Glomerular visceral epithelial cell (primary cell): Measurements from ENCODE around the gene DUSP6.

Experiments used
- DNase-seq: peaks from one replicate; pipeline ENCODE4 v3.0.0-alpha.2; 2016; ENCODE audit errors: extremely low spot score

The DUSP6 gene

DNA sequence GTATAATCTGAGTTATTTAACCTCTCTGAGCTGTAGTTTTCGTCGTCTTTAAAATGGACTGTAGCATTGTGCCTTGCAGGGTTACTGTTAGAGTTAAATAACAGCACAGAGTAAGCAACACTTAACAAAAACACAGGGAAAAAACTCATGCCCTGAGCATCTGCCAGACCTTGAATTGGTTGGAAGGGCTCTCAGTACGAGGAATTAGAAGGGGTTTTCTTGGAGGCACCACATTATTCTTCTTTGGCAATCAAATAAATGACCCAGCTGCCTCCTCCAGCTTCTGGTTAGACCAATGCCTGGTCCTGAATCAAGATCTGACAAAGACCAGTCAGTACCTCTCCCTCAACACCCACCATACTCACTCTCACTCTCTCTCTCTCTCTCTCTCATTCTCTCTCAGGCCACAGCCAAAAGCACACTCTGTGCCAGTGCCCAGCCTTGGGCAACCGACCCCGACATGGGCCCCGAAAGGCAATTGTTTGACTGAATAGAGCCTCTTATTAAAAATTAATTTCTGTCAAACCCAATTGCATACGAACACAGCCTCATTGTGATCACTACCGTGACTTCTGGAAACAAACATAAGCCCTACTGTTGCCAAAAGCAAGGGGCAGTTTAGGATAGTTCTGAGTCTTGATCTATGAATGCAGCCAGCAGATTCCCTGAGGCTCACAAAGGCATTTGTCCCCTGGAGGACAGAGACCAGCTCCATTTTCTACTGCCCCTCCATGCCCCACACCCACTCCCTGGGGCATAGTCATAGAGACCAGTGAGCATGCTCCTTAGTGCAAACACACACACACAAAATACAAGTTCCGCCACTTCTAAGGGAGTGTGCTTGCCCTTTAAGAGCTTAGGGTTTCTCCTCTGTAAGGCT, 23.9 kb downstream of the DUSP6 start:
- DNase-seq, result no peak

DNA sequence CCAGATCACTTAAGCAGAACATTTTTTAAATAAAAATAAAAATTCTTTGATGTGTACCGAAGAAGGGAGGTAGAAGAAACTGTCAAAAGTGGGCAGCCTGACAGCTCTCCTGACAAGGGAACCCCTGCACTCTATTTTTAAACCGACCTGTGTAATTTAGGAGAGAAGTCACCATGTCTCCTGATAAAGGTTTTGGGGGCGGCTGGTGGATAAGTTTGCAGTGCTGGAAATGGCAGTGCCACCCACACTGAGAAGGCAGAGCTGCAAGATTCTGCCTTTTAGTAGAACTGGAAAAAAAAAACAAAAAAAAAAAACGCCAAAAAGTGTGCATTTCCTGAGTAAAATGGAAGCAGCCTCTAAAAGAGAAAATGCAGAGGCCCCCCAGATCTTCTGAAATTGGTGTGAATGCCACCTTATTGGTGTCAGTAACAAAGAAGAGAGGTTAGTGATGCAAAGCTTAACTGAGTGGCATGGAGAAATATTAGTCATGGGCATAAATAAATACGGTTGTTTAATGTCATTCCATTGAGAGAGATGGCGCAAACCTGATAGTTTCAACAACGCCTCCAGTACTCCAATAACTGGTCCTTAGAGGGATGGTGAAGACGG, 24.7 kb downstream of the DUSP6 start:
- DNase-seq, result no peak

DNA sequence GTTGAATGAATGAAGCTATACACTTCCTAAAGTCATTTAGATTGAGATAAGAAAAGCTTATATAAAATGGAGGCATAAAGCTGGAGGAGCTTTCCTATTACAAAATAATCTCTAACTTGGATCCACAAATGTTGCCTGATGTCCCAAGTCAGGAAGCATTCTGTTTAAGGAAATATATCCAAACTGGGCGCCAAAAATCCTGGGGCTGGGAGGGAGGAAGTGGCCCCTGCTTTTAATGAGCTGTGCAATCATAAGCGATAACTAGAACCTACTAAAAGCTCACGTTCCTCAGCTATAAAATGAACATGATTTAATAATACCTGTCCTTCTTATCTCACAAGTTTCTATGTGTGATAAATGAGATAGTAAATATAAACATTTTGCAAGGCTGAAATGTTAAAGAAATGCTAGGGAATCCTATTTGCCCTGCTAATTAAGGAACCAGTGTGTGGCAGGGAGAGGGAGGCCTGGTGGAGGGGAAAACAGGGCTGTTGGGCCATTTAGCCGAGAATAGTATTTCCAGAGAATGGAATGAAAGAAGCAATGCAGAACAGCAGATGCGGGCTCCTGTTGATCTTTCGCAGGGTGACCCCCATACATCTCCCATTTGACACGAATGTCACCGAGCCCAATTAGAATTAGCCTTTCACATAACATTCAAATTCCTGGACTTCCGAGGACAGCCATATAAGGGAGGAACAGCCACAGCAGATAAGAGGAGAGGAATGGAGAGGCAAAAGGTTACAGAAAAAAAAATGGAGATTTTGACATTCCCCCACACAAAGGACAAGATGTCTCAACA, 25.9 kb downstream of the DUSP6 start:
- no peak for DNase-seq

DNA sequence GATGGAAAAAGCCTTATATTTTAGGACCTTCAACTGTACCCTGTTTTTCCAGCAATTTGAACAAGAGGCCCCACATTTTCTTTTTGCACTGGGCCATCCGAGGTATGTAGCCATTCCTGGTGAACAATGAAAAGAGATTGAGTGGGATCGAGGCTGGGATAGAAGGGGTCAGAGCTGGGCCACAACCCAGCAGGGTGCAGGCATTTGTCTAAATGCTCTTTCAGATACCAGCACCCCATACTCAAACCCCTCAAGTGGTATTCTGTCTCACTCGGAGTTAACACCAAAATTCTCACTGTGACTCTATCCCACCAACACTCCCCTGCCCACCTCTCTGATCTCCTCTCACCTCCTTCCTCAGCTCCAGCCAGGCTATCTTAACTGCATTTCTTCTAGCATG, 26.8 kb downstream of the DUSP6 start:
- no peak for DNase-seq

DNA sequence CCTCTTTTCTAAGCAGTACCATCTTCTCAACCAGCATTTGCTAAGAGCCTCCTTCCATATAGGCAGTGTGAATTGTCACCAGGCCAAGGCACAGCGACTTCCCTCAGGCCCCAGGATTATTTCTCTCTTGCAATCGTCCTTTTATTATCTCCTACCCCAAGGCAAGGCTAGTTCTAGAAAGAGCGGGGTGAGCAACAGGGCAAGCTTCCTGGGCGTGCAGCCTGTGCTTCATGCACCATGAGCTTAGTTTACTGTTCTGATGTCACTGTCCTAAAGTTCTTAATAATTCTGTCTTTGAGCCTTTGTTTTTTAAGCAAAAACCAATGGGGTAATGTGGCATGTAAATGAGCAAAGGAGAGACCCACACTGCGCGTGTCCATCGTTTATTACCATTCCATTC, 27.9 kb downstream of the DUSP6 start:
- no peak for DNase-seq

DNA sequence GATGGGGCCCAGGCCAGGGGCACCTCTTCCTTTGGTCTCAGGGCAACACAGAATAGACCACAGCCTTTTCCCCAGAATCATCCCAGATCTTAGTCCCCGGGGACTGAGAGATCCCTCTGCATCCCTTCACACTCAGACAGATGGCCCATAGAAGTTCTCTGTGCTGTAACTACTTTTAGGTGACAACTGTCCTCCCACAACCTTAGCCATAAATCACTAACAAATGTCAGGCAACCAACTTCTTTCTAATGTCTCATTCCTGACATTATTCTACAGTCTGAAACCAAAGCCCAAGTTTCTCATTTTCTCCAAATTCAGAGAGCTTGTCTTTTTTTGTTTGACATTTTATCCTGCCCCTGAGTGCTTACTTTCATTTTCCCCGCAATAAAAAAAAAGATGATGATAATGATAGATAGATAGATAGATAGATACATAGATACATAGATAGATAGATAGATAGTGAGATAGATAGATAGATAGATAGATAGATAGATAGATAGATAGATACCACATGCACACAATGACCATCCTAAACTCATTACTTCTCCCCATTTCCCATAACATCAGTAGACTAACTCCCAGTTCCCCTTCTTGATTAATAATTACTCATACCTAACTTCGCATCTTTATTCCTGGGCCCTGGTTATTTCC, 28.6 kb downstream of the DUSP6 start:
- no peak for DNase-seq

DNA sequence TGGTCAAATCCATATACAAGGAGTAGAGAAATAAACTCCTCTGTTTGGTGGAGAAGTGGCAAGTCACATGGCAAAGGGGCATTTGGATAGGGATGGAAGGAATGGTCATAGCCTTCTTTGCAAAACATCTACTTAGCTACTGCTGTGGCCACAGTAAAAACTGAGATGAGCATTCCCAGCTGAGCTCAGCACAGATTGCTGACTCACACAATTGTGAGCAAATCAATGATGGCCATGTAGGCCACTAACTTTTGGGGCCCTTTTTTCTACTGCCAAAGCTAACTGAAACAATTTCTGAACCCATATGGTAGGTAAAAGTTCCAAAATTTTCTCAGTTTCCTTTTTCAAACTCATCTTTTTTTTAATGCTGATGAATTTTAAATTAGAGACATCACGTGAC, 31.6 kb downstream of the DUSP6 start:
- DNase-seq, result no peak

DNA sequence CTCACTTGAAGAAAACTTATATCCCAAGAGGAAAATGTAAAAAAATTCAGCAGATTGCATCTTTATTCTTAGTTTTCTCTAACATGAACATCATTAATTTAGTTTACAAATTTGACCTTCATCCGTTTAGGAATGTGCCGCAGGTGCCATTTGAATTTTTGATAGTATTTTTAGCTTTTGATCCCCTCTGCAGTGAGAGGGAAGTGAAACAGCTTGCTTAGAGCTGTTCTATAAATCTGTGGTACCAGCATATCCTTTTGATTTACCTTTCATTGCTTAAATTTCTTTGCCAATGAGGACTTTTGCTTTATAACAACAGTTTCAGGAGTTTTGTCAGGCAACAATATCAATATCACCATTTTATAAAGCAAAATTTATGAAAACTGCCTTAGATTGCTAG, 32.7 kb downstream of the DUSP6 start:
- DNase-seq, result no peak

DNA sequence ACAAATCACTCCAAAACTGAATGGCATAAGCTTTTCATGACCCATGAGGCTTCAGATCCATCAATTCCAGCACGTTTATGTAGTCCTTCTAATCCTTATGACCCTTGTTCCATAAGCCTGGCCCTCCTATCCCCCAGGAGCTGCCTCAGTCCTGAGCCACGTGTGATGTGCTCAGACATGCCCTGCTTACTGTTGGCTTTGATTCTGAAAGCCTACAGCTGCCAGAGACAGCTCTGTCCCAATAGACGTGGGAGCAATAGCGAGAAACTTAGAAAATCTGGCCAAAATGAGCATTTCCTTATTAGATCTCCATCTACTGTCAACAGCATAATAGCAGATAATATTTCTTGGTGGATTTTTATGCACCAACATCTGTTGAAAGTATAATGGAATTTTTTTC, 33.2 kb downstream of the DUSP6 start:
- DNase-seq, result no peak

DNA sequence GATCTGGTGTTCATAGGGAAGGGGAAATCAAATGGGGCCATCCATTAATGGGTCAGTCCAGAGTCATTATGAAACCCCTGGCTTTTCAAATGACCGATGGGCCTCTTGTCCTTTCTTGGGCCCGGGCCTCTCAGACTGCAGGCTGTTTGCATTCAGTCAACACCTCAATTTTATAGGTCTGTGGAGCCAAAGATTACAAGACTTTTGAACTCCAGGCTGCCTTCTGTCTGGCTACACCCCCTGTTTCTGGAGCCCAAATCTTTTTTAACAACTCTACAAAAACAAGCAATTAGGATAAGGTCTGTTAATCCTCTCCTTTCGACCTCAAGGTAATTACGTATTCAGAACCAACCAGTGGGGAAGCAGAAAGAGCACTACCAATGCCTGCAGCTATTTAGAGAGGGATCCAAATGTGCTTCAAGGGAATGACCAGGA, 35.6 kb downstream of the DUSP6 start:
- DNase-seq, result no peak

DNA sequence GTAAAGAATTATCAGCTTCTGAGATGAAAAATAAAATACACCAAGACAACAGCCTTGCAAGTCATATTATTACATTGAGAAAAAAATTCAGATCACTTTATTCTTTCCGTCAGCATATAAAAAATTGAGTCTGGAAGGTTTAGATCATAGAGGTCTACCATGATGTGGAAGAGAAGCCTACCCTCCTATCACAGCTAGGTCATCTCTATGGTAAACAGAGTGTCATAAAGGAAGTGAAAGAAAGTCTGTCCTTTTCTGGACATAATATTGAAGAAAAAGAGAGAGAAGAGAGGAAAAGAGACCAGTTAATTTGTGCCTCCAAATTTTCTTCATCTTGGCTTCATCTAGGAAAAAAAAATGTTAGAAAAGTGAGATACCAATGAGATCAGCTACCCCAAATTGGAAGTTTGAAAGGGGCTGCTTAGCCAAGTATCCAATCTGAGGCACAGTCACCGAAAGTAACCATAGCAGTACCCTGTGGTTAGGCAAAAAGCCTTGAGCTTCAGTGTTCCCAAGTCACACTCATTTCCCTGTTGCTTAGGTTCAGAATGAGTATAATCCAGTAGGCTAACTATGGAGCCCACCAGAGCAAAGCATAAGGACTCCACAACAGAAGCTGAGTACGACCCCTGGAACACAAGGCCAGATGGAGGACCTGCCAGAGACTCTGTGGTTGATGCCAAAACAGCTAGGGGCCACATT, 38.1 kb downstream of the DUSP6 start:
- no peak for DNase-seq

DNA sequence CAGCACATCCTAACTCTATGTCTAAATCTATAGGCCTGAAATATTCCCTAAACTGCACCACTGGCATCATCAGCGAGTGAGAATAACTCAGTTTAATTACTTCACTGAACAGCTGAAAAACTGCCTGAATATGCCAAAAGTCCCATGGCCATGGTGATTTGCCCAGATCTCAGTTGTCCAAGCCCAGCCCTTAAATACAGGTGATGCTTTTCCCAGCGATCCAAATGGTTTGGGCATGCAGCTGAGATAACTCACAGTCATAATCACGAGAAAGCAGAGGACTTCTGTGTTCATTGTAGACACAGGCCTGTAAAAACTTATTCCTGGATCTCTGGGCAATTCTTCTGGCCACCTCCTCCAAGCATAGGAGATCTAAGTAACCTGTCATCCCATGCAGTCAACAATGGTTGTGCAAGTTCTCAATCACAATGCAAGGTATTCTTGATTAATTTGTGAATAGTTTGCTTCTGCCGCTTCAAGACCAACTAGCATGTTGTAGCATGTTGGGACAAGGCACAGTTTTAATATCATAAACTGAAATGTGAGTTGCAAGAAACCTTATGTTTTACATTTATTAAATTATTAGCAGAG, 40.5 kb downstream of the DUSP6 start:
- DNase-seq, result no peak

DNA sequence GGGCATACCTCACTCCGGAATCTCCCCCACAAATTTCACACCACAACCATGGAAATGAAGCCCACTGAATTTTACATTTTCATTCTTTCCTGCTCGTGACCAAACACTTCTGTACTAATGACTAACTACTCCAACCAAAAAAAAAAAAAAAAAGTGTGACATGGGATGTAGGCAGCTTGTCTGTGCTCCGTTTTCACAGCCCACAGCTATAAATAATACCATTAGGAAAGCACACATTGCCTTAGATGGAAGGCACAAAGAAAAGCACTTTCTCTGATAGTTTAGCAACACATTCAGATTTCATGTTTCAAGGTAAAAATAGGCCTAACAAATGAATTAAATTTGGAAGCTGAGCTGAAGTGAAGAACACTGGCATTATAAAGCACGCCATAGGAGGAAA, 42.5 kb downstream of the DUSP6 start:
- no peak for DNase-seq

DNA sequence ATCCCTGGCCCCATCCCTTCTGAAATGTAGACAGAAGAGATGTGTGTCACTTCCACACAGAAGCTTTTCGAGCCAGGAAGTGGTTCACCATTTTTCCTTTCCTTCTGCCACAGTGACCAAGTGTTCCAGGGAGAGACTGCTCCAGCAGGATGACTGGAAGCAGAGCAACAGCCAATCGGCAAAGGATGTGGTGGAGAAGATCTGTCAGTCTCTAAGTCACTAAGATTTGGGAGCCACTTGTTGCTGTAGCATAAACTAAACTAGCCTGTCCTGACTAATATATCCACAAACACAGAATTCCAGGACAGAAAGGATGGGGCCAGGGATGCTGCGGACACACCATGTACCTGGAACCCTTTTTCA, 42.9 kb downstream of the DUSP6 start:
- peak; percentile 3 for DNase-seq

DNA sequence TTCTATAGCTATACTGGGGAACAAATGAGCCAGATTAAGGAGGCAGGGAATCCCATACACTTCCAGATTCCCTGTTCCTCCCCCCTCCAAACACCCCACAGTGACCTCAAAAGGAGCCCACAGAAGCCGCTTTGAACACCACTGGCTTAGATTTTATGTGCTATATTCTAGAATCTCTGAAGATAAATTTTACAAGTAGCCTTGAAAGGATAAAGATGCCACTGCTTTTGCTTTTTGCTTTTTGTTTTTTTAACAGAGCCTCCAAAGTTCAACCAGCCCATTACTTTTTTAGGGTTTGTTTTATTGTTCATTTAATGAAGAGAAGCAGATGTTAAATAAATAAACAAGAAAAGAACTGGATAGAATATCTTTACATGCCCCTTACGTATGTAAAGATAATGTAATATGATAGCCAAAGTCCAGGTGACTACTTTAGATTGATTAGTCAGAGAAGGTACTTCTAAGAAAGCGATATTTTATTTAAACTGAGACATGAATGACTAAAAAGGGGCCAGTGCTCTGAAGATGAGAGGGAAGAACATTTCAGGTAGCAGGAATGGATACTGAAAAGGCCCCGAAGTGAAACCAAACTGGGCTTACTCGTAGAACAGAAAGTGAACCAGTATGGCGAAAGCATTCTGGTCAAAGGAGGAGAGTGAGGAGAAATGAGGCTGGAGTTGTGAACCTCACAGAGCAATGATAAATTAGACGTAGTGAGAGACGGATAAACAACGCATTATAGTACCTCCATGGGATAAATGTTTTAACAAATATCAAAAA, 44.6 kb downstream of the DUSP6 start:
- DNase-seq, result no peak

DNA sequence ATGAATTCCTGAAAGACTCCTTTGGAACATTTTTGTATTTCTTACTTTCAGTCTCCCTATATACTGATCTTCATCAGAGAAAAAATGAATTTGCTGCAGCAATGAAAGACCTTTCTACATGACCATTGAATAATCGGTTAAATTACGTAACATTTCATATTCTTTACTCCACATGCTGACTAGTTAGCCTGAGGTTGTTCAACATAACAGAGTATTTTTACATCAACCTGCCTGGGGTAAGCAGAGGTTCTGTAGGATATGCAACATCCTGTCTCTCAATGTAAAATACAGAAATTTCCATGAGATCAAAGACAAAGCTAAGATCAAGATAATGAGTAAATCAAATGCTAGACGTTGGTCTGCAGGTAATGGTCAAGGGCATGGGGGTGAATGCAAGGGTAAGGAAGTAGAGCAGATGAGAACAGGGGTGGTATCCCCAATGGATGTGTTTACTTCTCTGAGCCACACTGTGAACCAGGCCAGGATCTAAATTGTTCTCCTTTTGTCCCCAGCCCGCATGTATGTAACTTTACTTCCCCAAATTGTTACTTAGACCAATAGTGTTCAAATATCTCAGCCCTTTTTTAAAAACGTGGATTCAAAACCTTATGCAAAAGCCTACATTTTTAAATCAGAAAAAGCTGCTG, 45.4 kb downstream of the DUSP6 start:
- DNase-seq, result no peak

DNA sequence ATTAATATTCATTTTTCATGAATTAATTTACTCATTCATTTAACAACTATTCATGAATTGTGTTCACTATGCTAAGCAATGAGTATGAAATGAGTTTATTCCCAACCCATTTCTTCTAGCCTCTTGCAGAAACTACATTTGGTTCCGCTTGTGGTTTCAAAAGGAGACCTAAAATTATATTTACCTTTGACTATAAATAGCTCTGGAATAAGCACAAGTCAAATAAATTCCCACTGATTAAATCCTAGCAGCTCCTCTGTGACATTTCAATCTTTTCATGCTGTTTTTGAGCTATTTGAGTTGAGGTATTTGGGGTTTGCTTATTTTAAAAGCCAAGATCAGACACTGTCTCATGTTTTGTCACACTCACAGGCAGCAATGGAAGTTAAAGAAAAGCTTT, 46.9 kb downstream of the DUSP6 start:
- no peak for DNase-seq

DNA sequence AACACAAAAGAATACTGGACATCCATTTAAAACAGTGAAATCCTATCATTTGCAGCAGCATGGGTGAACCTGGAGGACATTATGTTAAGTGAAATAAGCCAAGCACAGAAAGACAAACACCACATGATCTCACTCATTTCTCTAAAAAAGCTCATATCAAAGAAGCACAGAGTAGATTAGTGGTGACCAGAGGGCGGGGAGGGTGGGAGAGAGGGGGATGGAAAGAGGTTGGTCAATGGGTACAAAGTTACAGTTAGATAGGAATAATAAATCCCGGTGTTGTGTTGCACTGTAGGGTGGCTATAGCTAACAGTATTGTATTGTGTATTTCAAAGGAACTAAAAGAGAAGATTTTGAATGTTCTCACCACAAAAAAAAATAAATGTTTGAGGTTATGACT, 52.4 kb downstream of the DUSP6 start:
- no peak for DNase-seq

DNA sequence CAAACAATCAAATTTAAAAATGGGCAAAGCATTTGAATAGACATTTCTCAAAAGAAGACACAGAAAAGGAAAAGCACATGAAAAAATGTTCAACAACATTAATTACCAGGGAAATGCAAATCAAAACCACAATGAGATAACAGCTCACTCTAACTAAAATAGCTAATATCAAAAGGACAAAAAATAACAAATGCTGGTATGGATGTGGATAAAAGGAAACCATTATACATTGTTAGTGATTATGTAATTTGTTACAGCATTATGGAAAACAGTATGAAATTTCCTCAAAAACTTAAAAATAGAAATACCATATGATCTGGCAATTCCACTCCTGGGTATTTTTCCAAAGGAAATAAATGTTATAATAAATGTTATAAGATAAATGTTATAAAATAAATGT, 52.9 kb downstream of the DUSP6 start:
- DNase-seq, result no peak
